Dermis microvascular lymphatic vessel endothelial cell (primary cell): ENCODE measurements around the gene RALGPS1. TPM values are rescaled to one million over a fixed set of nuclear protein-coding genes. Genes with fewer than 3 reads are reported as not detected.

Experiments
- DNase-seq, 2 donors: peaks; one replicate each; pipeline versions ENCODE4 v3.0.0 to v3.0.0-alpha.2; 2010; ENCODE audit warnings: low read depth in 2 of 2
- total RNA-seq: library from RNA; depleted of rRNA; stranded (reverse); fragments of >200 nt; gene quantifications from 2 replicates; pipeline ENCODE4 v1.2.1, GENCODE V29; 2014

Gene RALGPS1
- total RNA-seq, 1 donor from 2014 or later = 3.9 TPM

DNA sequence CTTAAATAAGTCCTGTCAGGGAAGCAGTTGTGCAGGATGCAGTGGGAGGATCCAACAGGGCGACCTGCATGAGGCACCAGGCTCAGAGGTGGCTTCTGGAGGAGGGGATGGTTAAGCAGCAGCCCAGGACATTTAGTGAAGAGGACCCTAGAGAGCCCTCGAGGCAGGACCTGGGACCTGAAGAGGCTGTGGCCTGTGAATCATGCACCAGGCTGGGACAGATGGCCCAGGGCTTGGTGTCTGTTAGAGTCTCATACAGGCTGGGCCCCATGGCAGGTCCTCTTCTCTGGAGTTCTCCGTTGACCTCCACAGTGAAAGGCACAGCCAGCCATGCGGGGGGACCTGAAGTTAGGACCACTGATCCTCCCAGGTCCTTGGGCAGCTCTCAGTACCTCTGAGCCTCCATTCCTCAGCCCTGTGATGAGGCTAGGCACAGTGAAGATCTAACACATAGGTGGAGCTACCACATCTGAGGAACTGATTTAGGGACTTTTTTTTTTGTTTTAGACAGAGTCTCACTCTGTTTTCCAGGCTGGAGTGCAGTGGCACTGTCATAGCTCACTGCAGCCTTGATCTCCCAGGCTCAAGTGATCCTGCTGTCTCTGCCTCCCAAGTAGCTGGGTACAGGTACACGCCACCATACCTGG lies 289.2 kb downstream of the RALGPS1 start:
- no peak for DNase-seq

DNA sequence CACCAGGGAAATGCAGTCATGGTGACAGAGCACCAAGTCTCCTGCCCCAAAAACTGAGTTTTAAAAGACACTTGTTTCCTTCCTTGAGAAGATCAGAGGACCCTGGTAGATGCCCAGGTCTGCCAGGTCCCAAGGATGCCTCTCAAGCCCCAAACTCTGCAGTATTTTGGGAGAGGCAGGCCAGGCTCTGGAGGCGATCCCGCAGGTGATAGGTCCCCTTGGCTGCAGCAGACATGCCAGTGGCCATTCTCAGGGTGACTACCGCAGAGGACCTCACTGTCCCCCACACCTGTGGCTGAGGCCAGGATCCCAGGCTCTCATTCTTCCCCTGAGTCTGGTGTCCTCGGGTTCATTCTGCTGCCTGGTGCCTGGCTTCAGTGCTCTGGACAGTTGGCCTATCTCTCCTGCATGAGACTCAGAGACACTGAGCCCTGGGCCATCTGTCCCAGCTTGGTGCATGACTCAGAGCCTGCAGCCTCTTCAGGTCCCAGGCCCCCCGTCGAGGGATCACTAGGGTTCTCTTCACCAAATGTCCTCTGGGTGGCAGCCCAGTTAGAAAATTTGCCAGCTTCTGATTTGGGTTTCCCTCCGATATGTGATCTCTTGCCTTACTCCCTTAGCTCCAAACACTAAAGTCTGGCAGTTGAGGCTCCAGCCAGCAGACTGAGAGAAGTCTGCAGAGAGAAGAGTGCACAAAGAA lies 290.3 kb downstream of the RALGPS1 start:
- DNase-seq = peak in 1 of 2 donors; percentile 21

DNA sequence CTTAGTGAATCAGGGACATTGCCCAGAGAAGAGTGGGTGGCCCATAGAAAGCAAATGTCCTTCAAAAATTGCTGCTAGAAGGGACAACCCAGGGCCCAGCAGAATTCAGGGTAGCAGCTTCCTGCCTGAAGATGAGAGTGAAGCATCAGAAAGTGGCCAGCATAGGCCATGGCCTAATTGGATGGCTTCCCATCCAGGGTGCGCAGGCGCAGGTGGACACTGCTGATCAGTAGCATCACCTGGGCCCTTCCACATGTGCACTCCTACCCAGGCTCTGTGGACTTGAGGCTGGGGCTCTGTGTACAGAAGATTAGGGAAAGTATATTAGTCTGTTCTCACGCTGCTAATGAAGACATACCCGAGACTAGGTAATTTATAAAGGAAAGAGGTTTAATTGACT lies 291.4 kb downstream of the RALGPS1 start:
- DNase-seq = no peak

DNA sequence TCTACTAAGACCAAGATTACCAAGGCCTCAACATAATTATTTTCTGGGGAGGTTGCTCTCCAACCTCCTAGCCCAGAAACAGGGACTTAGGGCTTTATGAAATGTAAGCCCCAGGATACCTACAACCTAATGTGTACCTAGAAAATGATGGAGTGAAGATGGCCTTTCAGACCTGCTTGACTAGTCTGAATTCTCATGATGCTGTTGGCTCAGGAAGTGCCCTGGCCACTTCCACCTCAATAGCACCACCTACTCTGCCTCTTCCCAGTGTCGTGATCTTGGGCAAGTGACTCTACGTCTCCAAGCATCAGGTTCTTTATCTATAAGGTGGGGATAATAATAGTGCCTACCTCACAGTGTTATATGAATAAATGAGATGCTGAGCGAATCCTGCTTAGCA lies 292.1 kb downstream of the RALGPS1 start:
- no peak for DNase-seq

DNA sequence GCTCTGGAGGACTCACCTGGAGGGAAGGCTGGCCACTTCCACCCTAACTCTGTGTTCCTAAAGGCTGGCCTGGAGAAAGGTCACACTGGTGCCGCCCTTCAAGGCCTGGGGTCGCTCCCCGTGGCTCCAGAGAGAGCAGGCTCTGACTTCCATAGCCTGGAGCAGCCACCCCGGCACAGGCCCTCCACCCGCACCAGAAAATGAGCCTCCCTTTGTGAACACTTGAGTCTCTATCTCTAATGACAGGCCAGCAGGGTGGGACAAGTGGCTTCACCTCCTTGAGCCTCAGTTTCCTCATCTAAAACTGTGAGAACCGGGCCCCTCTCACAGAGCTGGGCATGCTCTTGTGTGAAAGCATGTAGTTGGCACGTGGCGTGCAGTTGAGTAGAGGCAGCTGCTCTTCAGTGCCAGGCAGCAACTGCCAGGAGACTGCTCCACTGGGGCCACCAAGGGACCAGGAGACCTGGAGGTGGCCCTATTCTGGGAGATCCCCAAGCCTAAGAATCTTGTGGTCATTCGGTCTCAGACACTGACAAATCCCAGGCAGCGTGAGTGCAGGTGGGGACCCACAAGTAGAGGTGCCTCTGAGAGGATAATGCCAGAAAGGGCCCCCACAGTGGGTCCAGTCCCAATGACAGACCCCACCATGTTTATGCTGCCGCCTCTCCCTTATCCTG lies 293.3 kb downstream of the RALGPS1 start:
- DNase-seq = no peak

DNA sequence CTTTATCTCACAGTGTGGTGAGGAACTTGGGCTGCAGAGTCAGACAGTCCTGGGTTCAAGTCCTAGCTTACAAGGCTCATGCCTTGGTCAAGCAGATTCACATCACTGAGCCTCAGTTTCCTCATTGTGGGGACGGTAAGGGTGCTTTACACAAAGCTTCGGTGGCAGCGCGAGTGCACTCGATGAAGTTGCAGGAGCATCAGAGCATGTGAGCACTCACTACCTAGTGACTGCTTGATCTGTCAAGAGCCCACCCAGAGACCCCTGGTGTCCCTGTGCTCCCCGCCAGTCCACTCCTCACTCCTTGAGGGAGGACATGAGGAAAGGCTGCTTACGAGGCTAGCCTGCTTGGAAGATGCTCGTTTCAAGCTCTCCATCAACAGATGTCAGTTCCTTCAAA lies 293.8 kb downstream of the RALGPS1 start:
- no peak for DNase-seq

DNA sequence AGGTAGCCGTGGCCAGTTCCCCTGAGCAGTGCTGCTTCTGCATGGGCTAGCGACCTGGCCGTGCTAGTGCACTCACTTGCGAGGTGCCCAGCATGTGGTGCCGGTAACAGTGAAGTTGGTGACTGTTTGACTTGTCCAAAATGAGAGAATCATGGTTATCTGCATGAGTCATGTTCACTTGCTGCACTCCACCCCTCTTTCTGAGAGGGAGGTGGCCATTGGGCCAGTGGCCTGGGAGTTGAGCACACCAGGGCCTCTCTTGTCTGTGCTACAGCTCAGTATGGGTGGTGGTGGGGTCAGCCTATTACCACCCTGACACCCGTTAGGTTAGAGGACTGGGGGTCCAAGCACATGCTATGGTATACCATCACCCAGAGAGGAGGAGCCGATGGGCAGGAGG lies 294.6 kb downstream of the RALGPS1 start:
- DNase-seq = no peak

DNA sequence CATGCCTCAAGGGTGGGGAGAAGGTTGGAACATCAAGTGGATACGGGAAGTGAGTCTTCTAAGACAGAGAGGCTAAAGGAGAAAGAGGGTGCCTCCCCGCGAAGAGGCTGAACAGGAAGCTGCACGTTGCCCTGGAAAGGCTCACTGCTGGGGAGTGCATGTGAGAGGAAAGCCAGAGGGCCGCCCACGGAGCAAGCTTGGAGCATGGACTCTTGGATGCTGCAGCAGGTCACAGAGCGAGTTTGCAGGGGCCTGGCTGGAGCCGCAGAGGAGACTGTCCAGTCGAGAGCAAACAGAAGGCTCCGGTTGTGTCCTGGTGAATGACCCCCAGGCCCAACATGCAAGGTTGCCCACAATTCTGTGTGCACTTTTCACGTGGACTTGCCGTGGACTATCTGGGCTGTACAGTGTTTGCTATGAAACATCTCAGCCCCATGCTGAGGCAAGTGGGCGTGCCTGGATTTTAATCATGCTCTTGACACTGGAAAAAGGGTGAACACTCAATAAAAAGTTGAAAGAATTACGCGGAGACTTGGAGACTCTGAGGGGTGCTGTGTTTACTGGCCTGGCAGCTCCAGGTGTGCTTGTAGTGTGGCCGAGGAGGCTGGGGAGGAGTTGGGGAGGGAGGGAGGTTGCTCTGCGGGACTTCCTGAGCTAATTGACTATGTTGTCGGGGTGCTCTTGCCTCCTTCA lies 295.5 kb downstream of the RALGPS1 start:
- no peak for DNase-seq

DNA sequence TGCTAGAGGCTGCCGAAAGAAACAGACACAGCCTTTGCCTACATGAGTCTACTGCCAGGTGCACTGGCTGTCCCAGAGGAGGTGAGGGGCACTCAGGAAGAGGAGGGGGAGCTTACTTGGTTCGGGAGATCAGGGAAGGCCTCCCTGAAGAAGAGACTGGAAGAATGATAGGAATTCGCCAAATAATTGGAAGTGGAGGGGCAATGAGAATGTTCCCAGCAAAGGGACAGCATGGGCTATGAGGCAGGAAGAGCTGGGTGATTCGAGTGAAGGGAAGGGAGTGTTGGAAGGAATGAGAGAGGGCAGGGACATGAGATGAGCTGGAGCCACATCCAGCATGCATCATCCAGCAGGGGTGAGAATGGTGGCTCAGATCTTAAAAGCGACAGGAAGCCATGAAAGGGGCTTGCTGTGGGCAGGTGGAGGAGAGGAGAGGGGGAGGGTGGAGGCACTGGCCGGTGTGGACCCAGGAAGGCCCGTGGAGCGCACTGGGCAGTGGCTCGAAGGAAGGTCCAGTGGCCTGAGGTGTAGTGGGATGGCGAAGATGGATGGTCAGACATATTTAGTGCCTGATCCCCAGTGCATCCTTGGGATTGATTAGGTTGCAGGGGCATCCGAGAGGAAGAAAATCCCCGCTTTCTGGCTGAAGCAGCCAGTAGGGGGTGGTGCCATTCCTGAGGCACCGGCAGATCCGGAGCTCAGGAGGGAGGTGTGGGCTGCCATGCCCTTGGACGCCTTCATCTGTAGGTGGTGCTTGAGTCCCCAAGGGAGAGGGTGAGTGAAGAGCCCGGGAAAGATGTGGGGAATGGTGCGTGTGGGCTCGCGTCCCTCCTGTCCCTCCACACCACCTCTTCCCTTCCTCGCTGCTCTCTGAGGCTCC lies 296.5 kb downstream of the RALGPS1 start:
- DNase-seq = no peak

DNA sequence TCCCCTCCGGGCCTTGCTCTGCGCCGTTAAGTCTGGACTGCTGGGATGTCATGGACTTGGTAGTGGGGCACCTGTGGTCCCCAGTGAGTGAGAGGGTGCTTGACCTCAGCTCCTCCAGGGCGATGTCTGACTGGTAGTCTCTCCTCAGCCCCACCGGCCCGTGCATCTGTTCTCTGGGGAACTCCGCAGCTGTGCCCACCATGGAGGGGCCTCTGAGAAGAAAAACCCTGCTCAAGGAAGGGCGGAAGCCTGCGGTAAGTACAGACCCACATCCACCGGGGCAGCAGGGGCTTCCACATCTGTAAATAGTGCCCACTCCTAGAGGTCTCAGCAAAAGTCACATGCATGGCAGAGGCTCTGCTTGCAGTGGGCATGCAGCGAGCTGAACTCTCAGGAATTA lies 297.4 kb downstream of the RALGPS1 start:
- no peak for DNase-seq

DNA sequence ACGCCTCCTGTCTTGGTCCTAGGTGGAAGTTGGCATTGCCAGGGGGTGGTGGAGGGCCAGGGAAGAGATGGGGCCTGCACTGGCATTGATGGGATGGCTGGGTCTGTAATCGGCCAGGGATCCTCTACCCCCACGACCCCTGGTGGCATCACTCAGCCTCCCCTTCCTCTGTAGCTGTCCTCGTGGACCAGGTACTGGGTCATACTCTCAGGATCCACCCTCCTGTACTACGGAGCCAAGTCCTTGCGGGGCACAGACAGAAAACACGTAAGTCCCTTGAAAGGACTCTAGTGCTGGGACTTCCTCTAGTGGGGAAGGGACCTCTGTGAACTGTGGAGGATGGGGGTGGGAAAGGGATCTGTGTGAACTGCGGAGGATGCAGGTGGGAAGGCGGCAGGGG lies 297.9 kb downstream of the RALGPS1 start:
- no peak for DNase-seq

DNA sequence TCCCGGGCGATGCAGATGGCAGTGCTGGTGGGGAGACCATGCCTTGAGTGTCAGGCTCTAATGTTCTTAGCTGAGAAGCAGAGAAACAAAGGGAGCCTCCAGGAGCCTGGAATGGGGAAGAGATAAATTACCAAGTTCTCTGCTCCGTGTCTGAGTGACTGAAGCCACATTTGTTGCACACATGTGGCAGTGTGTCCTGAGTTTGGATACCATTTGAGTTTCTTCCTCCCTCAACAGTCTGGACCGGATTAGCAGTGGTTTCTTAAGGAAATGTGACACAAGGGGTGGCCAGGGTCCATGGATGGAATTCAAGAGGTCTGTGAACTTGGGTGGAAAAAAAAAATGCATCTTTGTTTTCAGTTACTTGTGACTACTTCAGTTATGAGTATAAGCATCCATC lies 299.3 kb downstream of the RALGPS1 start:
- DNase-seq = no peak

DNA sequence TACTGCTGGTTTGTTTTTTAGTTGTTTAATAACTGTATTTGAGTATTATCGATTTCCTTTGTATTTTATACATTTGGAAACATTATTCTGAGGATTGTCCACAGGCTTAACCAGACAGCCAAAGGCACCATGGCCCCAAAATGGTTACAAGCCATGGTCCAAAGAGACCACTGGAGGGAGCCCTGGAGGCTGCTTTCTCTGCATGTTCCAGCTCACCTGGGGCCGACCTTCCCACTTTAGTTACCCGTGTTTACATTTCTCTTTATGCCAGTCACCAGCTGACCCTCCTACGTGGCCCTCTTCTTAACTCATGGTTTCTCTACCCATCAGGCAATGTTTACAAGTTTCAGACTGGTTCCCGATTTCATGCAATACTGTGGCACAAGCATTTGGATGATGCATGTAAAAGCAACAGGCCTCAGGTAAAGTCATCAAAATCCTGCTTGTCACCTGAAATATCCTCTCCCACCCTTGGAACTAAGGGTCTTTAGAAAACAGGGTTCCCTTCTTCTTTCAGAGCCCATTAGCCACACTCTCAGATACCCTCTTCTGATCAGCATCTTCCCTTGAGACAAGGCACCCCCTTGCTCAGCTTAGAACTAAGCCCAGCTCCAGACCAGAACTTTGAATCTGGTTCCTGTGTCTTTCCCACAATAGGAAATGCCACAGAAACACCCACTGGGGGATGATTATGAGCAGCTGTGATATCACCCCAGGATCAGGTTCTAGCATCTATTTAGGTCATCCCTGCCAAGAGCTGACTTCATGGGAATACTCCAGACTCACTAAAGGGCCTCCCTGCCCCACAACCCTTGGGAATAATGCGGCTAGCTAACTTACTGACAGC lies 300.1 kb downstream of the RALGPS1 start:
- DNase-seq = peak; percentile 47 to 58

DNA sequence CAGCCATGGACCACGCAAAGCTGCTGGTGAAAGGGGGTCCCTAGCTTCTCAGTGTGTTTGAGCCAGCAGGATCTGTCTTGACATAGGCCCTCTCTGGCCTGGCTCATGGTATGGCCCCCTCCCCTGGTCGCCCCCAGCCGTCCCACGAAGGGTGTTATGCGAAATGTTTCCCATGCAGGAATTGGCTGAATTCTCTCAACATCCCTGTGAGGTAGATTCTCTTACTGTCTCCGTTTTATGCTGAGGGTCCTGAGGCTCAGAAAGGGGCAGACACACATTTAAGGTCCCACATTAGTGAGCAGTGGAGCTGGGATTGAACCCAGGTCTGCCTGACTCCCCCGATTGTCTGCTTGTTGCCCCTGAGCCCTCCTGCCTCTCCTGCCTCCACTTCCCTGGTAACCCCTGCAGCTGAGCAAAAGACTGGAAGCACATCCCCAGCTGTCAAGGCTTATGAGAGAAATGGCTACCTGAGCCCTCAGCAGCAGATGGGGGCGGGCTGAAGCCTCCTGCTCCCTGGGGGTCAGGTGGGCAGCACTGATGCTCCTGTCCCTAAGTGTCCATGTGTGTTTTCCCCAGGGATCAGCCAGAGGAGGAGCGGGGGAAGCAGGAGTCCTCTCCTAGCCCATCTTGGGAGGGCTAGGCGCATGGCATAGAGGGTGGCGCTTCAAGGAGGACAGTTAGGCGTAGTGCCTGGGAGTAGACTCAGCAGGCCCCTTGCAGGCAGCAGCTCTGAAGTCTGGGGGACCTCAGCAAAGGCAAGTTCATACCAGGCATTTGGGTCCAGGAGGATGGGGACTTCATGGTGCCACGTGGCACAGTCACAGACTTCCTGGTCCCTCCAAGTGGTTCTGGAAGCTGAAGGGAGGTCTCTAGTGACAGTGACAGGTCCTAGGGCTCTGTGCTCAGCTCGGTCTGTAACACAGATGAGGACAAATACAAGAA lies 301.0 kb downstream of the RALGPS1 start:
- no peak for DNase-seq

DNA sequence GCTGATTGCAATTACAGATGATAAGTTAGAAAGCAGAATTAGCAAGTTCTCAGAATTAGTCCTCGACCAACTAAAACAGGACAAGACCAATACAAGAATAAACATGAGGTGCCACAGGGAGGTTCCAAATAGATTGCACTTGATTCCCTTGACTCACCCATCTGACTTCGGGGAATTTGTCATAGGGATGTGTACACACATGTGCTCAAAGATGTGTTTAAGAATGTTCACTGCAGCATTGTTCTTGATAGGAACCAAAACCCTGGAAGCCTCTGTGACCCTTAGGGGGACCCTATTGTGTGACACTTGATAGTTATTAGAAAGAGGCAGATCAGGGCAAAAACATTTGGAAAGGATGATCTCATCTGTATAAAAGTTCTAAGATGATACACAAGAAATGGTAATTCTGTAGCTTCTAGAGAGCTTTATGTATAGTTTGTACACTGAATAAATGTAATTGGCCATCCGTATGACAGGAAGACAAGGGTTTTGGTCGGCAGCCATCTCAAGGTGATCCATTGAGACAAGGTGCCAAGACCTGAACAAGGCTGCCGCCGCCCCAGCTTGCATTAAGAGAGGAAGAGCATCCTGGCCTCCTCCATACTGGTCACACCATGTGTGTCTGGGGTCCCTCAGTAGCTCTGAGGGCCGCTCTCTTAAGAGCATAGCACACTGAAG lies 301.8 kb downstream of the RALGPS1 start:
- no peak for DNase-seq

DNA sequence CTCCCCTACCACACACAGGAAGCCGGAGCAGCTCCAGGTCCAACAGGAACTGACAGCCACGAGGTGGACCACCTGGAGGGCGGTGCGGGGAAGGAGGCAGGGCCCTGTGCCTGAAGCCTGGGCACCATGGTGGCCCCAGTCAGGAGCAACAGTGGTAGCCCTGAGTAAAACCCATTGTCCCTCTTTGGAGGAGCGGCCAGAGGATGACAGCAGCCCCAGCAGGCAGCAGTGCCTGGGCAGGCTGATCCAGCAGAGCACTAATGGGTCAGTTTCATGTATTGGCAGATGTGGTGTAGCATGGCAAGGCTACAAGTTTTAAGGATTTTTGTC lies 302.3 kb downstream of the RALGPS1 start:
- DNase-seq = no peak

DNA sequence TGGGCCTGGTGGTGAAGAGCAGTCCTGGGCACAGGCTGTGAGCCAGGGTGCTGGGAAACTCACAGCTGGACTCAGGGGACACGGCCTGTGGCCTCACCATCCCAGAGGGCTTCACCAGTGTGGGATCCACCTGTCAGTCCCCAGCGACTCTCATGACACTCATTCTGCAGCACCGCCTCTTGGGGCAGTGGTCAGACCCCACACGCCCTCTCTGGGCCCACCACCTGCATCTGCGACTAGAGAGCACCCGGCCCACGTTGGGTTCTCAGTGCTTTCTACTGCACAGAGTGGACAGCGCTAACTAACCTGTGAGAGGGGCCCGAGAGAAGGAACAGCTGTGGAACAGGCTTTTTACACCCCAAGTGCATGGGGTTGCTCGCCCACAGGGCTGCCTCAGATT lies 304.2 kb downstream of the RALGPS1 start:
- no peak for DNase-seq

DNA sequence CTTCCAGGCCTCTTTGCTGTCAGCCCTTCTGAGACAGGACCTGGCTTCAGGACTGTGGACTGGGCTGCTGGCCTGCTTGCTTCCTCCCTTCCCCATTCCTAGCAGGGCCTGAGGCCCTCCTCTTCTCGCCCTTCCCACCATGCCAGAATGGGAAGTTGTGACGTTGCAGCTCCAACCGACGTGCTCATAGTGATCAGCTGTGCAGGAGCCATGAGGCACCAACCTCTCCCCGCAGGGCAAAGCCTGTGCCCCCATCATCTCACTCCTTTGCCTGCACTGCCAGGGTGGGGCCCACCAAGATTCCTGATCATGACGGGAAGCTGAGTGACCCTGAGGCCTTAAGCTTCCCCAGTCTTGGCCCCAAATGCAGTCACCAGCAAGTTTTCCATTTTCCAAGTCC lies 304.9 kb downstream of the RALGPS1 start:
- DNase-seq = no peak

DNA sequence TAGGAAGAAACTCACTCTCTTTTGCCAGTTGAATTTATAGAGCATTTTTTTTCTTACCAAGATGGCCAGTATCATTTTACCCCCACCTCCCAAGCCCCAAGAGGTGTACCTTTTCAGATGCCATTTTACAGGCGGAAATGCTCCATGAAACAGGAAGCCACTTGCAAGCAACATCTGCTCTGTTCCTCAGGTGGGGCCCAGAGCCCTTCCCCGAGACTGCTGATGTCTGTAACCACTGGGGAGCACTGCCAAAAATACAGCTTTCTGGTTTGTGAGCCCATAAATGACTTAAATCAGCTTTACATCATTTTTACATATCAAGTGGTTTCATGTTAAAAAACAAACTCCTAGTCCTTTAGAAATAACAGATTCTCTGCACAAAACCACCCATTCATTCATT lies 307.1 kb downstream of the RALGPS1 start:
- no peak for DNase-seq
